ENCODE results near the gene HMG20B.

Gene HMG20B

DNA sequence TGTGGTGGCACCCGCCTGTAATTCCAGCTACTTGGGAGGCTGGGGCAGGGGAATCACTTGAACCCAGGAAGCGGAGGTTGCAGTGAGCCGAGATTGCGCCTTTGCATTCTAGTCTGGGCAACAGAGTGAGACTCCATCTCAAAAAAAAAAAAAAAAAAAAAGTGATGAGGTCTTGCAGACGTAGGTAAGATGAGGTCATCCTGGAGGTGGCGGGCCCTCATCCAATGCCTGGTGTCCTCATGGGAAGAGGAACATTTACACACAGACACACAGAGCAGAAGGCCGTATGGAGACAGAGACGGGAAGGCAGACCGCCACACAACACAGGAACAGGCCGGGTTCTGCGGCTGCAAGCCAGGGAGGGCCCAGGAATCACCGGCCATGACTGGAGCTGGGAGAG lies 49.5 kb downstream of the HMG20B start:
- DNase-seq = no peak

DNA sequence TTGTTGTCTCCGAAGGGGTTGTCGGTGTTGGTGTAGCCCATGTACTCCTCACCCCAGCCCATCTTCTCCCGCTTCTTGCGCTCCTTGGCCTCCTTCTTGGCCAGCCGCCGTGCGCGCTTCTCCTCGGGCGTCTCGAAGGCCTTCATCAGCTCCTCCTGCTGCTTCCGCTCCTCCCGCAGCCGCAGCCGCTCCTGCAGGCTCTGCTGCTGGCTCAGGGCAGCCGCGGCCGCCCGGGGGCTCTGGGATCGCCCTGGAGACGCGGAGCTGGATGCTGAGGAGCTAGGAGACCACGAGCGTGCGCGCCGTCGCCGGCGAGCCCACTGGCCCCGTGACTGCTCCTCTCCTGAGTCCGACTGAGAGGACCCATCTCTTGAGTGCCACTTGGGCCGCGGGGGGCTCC lies 51.0 kb downstream of the HMG20B start:
- no peak for DNase-seq

DNA sequence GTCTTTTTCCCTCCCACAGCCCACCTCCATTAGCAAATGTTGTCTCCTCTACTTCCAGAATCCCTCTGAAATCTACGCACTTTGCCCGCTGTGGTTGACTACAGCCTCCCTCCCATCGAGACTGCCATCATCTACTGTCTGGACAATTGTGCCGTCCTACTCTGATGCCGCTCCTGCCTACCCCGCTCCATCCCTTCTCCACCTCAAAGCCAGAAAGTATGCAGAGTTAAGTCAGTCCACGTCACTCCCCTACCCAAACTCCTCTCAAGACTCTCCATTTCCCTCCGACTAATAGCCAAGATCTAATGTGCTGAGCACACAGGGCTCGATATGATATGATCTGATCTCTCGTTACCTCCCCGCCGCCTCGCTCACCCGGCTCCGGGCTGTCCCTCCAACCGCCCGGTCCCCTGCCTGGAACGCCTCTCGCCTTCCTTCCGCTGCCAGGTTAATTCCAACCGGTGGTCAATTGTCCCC lies 53.3 kb downstream of the HMG20B start:
- DNase-seq = no peak

GRCh38 chr19:3626473-3627350 lies 54.0 kb downstream of the HMG20B start, which contains the start of gene CACTIN:
Gene CACTIN, minus strand, starts transcription at chr19:3626790. Its CDS starts 28 bp downstream, at chr19:3626762.
- DNase-seq = peak; percentile 98

- DNase-seq = no peak
Measured at GRCh38 chr19:3627351-3627723, 54.6 kb downstream of the HMG20B start.
